ENCODE measurements around the gene CTNND1.
A peak's percentile ranks its signal among the peaks of the same experiment; 100 is the strongest.
"Not testable (repeated sequence)": the region's sequence is repeated elsewhere in the genome, so short reads cannot be mapped to it uniquely, and the experiment has no call there.

CTNND1 gene

DNA sequence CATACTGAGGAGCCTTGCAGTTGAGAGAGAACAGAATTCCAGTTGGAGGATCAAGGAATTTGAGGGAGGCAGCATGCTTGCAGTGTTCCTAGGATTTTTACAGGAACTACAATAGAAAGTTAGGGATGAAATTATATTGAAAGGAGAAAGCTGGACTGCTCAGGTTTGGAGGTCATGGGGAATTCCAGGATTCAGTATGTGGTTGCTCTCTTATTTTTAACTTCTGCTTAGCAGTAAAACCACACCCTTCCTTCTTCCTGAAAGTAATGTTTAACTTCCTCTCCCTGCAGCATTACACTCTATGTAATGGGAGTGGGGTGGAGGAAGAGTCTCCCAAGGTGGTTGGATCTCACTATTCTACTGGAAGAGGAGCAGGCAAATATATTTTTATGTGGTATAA lies 31.3 kb downstream of the CTNND1 start:
- DNase-seq: peak; percentile 83

GRCh38 chr11:57793351-57794115 lies 31.9 kb downstream of the CTNND1 start:
- DNase-seq: no peak

- DNase-seq: peak; percentile 39
These were observed 37.4 kb downstream of the CTNND1 start for GRCh38 chr11:57798905-57799559.

- DNase-seq: peak; percentile 75
These were observed 39.0 kb downstream of the CTNND1 start for GRCh38 chr11:57800444-57801182.

- no peak for DNase-seq
These were observed 39.5 kb downstream of the CTNND1 start for GRCh38 chr11:57801183-57801485.

- DNase-seq: no peak
These were observed 40.8 kb downstream of the CTNND1 start for GRCh38 chr11:57802411-57802810.

DNA sequence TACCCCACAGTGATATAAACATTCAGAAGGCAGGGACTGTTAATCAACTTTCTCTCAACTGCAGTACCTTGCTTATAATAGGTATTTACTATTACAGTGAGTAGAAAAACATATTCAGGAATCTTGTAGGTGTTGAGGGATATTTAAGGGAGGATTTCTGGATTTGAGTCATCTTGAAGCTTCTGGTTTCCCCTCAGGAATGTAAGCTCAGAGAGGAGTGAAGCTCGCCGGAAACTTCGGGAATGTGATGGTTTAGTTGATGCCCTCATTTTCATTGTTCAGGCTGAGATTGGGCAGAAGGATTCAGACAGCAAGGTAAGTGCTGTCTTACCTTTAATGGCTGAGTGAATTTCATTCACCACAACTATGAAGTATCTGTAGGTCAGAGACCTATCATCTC lies 42.9 kb downstream of the CTNND1 start:
- DNase-seq: no peak

DNA sequence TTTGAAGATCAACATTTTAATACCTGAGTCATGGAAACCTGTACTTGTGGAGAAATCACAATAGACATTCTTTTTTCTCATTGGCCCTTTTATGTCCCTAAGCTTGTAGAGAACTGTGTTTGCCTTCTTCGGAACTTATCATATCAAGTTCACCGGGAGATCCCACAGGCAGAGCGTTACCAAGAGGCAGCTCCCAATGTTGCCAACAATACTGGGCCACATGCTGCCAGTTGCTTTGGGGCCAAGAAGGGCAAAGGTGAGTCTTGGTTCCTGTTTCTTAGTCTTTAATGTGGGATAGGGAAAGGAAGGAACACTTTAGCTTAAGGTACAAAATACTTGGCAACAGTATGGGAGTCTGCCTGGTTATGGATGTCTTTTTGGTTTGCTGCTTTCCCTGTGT lies 44.2 kb downstream of the CTNND1 start:
- no peak for DNase-seq

DNA sequence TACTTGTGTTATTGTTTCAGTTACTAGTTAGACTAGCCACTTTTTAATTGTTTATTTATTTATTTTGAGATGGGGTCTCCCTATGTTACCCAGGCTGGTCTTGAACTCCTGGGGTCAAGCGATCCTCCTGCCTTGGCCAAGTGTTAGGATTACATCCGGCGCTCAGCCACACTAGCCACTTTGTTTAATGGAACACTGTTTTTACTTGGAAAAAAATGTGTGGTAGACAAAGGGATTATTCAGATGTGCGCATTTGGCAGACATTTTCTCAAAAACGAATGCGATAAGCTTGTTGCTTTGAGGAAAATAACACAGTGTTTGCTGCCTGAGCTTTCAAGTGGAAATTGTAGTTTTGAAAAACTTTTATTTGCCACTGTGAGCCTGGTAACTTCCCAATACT lies 51.0 kb downstream of the CTNND1 start:
- DNase-seq: no peak

- no peak for DNase-seq
These were observed 53.9 kb downstream of the CTNND1 start for GRCh38 chr11:57815476-57815875.

DNA sequence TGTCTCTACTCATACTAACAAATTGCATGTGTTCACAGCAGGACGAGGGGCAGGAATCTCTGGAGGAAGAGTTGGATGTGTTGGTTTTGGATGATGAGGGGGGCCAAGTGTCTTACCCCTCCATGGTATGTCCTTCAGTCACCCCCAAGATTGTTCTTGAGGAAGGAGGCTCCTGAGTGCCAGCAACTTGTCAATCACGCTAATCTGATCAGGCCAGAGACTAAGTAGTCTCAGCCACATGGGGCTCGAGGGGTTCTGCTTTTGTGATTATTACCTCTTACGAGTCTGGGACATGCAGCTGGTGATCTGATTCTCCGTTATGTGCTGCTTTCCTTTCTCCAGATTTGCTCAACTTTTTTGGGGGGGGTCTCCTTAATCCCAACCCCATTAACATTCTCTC lies 54.3 kb downstream of the CTNND1 start:
- DNase-seq: no peak

DNA sequence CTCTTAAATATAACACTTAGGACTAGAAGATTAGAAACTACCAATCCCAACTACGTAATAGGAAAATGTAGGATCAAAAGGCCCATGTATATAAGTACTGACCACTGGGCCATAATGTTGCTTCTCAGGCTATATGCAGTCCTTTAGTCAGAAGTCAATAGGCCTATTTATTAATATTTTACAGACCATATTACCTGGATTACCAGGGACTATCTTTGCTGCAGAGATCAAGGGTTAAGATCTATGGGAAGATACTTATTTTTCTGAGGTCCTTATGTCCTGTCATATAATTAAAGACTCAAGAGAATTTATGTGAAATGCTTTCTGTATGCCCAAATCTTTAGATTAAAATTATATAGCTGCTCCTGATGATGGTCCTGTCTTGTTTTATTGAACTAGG lies 57.2 kb downstream of the CTNND1 start:
- no peak for DNase-seq

DNA sequence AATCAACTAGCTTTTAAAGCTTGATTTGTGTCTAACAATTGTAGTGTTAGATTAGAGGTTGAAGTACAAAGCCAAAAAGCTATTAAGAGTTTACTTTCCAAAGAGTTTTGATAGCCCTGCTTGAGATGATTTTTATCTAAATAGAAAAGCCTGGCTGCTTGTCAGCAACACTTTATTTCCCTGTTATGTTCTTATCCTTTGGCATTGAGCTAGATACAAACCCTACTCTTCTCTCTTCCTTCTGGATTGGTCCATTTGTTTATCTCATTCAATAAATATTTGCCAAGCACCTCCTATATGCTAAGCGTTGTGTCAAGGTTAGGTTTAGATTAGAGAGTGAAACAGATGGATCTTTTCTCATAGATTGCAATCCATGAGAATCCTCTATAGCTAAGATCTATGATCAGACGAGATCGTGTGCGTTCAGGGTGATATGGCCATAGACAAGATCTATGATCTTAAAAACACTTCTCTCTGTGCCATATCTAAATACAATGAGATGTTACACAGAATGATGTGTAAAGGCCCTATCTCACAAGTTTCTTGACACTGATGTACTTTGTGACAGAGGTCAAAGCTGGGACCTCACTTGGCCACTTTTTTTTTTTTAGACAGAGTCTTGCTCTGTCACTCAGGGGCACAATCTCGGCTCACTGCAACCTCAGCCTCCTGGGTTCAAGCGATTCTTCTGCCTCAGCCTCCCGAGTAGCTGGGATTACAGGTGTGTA lies 57.8 kb downstream of the CTNND1 start:
- DNase-seq: no peak

GRCh38 chr11:57823859-57824258 lies 62.3 kb downstream of the CTNND1 start:
- DNase-seq: no peak

GRCh38 chr11:57834852-57835251 lies 73.2 kb downstream of the CTNND1 start:
- DNase-seq: no peak

DNA sequence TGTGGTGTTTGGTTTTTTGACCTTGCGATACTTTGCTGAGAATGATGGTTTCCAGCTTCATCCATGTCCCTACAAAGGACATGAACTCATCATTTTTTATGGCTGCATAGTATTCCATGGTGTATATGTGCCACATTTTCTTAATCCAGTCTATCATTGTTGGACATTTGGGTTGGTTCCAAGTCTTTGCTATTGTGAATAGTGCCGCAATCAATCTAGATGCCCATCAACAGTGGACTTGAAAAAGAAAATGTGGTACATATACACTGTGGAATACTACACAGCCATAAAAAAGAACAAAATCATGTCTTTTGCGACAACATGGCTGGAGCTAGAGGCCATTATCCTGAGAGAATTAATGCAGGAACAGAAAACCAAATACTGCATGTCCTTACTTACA lies 77.0 kb downstream of the CTNND1 start:
- DNase-seq: not testable (repeated sequence)

DNA sequence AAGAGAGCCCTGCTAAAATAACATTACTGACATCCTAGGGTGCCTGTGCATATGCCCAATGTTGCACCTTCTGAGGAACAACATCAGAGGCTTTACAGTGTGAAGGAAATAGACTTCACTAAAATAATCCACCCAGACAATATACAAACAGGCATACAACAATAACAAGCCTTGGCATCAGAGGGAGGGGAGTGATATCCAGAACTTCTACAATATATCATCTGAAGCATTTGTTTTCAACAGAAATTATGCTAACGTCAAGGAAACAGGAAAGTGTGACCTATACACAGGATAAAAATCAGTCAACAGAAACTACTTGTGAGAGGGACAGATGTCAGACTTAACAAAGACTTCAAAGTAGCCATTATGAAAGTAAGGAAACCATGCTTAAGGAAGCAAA lies 81.3 kb downstream of the CTNND1 start:
- DNase-seq: no peak

DNA sequence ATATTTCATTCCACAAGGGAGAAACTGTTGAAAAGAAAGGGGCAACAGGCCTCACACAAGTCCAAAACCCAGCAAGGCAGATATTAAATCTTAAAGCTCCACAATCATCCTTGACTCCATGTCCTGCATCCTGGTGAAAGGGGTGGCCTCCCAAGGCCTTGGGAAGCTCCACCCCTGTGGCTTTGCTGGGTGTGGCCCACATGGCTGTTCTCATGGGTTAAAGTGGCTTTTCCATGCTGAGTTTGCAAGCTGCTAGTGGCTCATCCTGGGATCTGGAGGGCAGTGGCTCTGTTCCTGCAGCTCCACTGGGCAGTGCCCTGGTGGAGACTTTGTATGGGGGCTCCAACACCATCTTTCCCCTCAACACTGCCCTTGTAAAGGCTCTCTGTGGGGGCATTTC lies 106.4 kb downstream of the CTNND1 start:
- no peak for DNase-seq

DNA sequence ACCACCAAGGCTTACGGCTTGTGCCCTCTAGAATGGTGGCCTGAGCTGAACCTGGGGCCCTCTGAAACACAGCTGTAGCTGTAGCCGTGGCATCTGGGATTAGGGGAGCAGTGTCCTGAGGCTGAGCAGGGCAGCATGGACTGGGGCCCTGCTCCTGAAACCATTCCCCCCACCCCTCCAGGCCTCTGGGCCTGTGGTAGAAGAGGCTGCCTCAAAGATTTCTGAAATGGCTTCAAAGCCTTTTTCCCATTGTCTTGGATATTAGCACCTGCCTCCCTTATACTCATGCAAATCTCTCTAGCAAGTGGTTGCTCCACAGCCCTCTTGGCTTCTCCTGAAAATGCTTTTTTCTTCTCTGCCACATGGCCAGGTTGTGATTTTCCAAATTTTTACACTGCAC lies 106.9 kb downstream of the CTNND1 start:
- no peak for DNase-seq

Measured in MV-4-11 (cell line).